Measurements from ENCODE around the gene LRRC4C.

GRCh38 chr11:40679276-40679675, 780.2 kb downstream of the LRRC4C start:
- TF ChIP-seq POLR2A (IDR thresholded peaks at IDR 0.05; ENCODE audit: low read depth, low read length), result no peak
- TF ChIP-seq EP300 (IDR thresholded peaks at IDR 0.05; ENCODE audit: borderline replicate concordance in 1 of 2, control insufficient read depth in 1 of 2, low read depth in 2 of 2, low read length in 2 of 2), result no peak
- TF ChIP-seq CTCF (IDR thresholded peaks at IDR 0.05 in 2 of 3, conservative IDR thresholded peaks at IDR 0.05 in 1 of 3; ENCODE audit: control insufficient read depth in 2 of 3, extremely low read depth in 1 of 3, insufficient read depth in 1 of 3, low read depth in 3 of 3, low read length in 3 of 3), result no peak
- no peak for TF ChIP-seq USF2 (IDR thresholded peaks at IDR 0.05; ENCODE audit: borderline replicate concordance, low read depth, low read length)
- TF ChIP-seq TCF7 (IDR thresholded peaks at IDR 0.05; ENCODE audit: borderline replicate concordance), result no peak
- no peak for TF ChIP-seq NR2C2 (IDR thresholded peaks at IDR 0.05; ENCODE audit: borderline replicate concordance, control insufficient read depth, insufficient read length, low read depth)
- no peak for TF ChIP-seq TBL1XR1 (IDR thresholded peaks at IDR 0.05; ENCODE audit: low read depth, low read length)
- no peak for TF ChIP-seq BACH1 (IDR thresholded peaks at IDR 0.05; ENCODE audit: borderline replicate concordance)
